Suprapubic skin (tissue), 4 donors: Measurements from ENCODE around the gene SCUBE3.

Experiments used
- CTCF ChIP-seq, 2 donors: fragments of 200-600 bp in 1 of 2; fragments of 450-650 bp in 1 of 2; sonication (generic) in 1 of 2; IDR thresholded peaks; one replicate each; pipeline ENCODE4 v1.5.1; 2016 to 2019; ENCODE audit warnings: antibody characterized with exemption in 2 of 2, mild to moderate bottlenecking in 1 of 2, moderate library complexity in 1 of 2
- POLR2A ChIP-seq, 2 donors: fragments of 450-650 bp; IDR thresholded peaks; one replicate each; pipeline ENCODE4 v1.6.1; 2017; ENCODE audit warnings: antibody characterized with exemption in 2 of 2, mild to moderate bottlenecking in 2 of 2, moderate library complexity in 2 of 2
- POLR2AphosphoS5 ChIP-seq, 3 donors: sonication (generic); formaldehyde crosslinking; IDR thresholded peaks; one replicate each; pipeline ENCODE4 v1.6.1; 2017; ENCODE audit warnings: antibody characterized with exemption in 3 of 3

- TF ChIP-seq POLR2A (IDR thresholded peaks at IDR 0.05) (no peak), CTCF (IDR thresholded peaks at IDR 0.05) (no peak), POLR2AphosphoS5 (IDR thresholded peaks at IDR 0.05) (no peak)
Measured at GRCh38 chr6:35209081-35209480, 4.7 kb upstream of the SCUBE3 start.
